IMR-90 (cell line): Measurements from ENCODE around the gene CYP3A4.

Experiments
- CTCF ChIP-seq: conservative IDR thresholded peaks from 2 replicates; pipeline ENCODE4 v1.5.1; 2012; ENCODE audit warnings: mild to moderate bottlenecking, low read depth, low read length, improper control_type of control experiment
- ELK1 ChIP-seq: fragments of 150-350 bp; IDR thresholded peaks from 2 replicates; pipeline ENCODE4 v1.6.1; 2016; ENCODE audit warnings: low read depth, mild to moderate bottlenecking, low read length, moderate library complexity, borderline replicate concordance

- TF ChIP-seq CTCF (no peak), ELK1 (no peak)
These were observed 21.7 kb upstream of the CYP3A4 start for GRCh38 chr7:99805641-99806040.
